Dendritic cell treated with granulocyte-macrophage colony-stimulating factor and Interleukin-4, amounts not matched to agents 40 ng/mL and 50 ng/mL, for 4 days (primary cell): ENCODE measurements around the gene HHATL.

Experiments used
- H3K27ac Mint-ChIP-seq: one replicate; pipeline ENCODE4 v1.8.0; 2022; ENCODE audit warnings: mild to moderate bottlenecking, mixed read lengths
- H3K27me3 Mint-ChIP-seq: one replicate; pipeline ENCODE4 v1.8.0; 2022; ENCODE audit warnings: mild to moderate bottlenecking, mixed read lengths
- H3K36me3 Mint-ChIP-seq: one replicate; pipeline ENCODE4 v1.8.0; 2022; ENCODE audit warnings: low read depth, mixed read lengths
- H3K4me1 Mint-ChIP-seq: one replicate; pipeline ENCODE4 v1.8.0; 2022; ENCODE audit warnings: low read depth, mixed read lengths
- H3K4me3 Mint-ChIP-seq: one replicate; pipeline ENCODE4 v1.8.0; 2022; ENCODE audit warnings: mild to moderate bottlenecking, moderate library complexity, mixed read lengths
- H3K9me3 Mint-ChIP-seq: one replicate; pipeline ENCODE4 v1.8.0; 2022; ENCODE audit warnings: mixed read lengths
- intact Hi-C: fragments of 100-400 bp; cut with micrococcal nuclease; formaldehyde crosslinking; loops from one replicate; pipeline ENCODE4 v1.15.0; 2022

The HHATL gene

GRCh38 chr3:42691816-42692666 lies 10.6 kb downstream of the HHATL start:
- Mint-ChIP-seq H3K4me1 (no peaks in the 10 kb centered on the region), H3K27me3 (peaks cover 19% of the 10 kb centered on the region), H3K27ac (no peak overlapping the region), H3K4me3 (no peak overlapping the region), H3K36me3 (no peaks in the 10 kb centered on the region), H3K9me3 (no peaks in the 10 kb centered on the region)
- intact Hi-C loops, result no loop called here

GRCh38 chr3:42690766-42691680 lies 11.6 kb downstream of the HHATL start:
- no peaks in the 10 kb centered on the region for H3K36me3 Mint-ChIP-seq
- H3K27me3 Mint-ChIP-seq, result peaks cover 29% of the 10 kb centered on the region
- H3K27ac Mint-ChIP-seq, result no peak overlapping the region
- peaks cover 3% of the 10 kb centered on the region for H3K4me1 Mint-ChIP-seq
- intact Hi-C loops, result no loop called here
- H3K4me3 Mint-ChIP-seq, result no peak overlapping the region
- no peaks in the 10 kb centered on the region for H3K9me3 Mint-ChIP-seq

- H3K4me3 Mint-ChIP-seq, result no peak overlapping the region
- H3K27ac Mint-ChIP-seq, result no peak overlapping the region
- H3K27me3 Mint-ChIP-seq, result peaks cover 38% of the 10 kb centered on the region
- intact Hi-C loops, result no loop called here
- H3K36me3 Mint-ChIP-seq, result no peaks in the 10 kb centered on the region
- peaks cover 7% of the 10 kb centered on the region for H3K4me1 Mint-ChIP-seq
- no peaks in the 10 kb centered on the region for H3K9me3 Mint-ChIP-seq
These were observed 12.4 kb downstream of the HHATL start for GRCh38 chr3:42690191-42690590.

GRCh38 chr3:42689421-42690014 lies 13.1 kb downstream of the HHATL start:
- intact Hi-C loops, result no loop called here
- peaks cover 44% of the 10 kb centered on the region for H3K27me3 Mint-ChIP-seq
- no peak overlapping the region for H3K27ac Mint-ChIP-seq
- H3K4me3 Mint-ChIP-seq, result no peak overlapping the region
- no peaks in the 10 kb centered on the region for H3K36me3 Mint-ChIP-seq
- no peaks in the 10 kb centered on the region for H3K9me3 Mint-ChIP-seq
- peaks cover 7% of the 10 kb centered on the region for H3K4me1 Mint-ChIP-seq

- H3K36me3 Mint-ChIP-seq, result no peaks in the 10 kb centered on the region
- no peak overlapping the region for H3K4me3 Mint-ChIP-seq
- peaks cover 44% of the 10 kb centered on the region for H3K27me3 Mint-ChIP-seq
- intact Hi-C loops, result no loop called here
- H3K4me1 Mint-ChIP-seq, result peaks cover 7% of the 10 kb centered on the region
- H3K9me3 Mint-ChIP-seq, result no peaks in the 10 kb centered on the region
- no peak overlapping the region for H3K27ac Mint-ChIP-seq
These were observed 13.8 kb downstream of the HHATL start for GRCh38 chr3:42688487-42689420.

GRCh38 chr3:42688016-42688415 lies 14.6 kb downstream of the HHATL start:
- intact Hi-C loops, result no loop called here
- H3K9me3 Mint-ChIP-seq, result no peaks in the 10 kb centered on the region
- no peak overlapping the region for H3K4me3 Mint-ChIP-seq
- H3K4me1 Mint-ChIP-seq, result peaks cover 12% of the 10 kb centered on the region
- peaks cover 47% of the 10 kb centered on the region for H3K27me3 Mint-ChIP-seq
- H3K27ac Mint-ChIP-seq, result no peak overlapping the region
- H3K36me3 Mint-ChIP-seq, result no peaks in the 10 kb centered on the region

- intact Hi-C loops, result no loop called here
- Mint-ChIP-seq H3K27me3 (peaks cover 51% of the 10 kb centered on the region), H3K27ac (no peak overlapping the region), H3K4me1 (peaks cover 12% of the 10 kb centered on the region), H3K4me3 (no peak overlapping the region), H3K9me3 (no peaks in the 10 kb centered on the region), H3K36me3 (no peaks in the 10 kb centered on the region)
These were observed 15.6 kb downstream of the HHATL start for GRCh38 chr3:42686832-42687650.

GRCh38 chr3:42685891-42686820 lies 16.4 kb downstream of the HHATL start:
- H3K27me3 Mint-ChIP-seq, result peaks cover 50% of the 10 kb centered on the region
- intact Hi-C loops, result no loop called here

GRCh38 chr3:42685363-42685881 lies 17.2 kb downstream of the HHATL start, which contains the start of gene KLHL40:
TSS of gene KLHL40 (plus strand) at chr3:42685537. CDS start at chr3:42685619, 82 bp downstream.
- H3K4me1 Mint-ChIP-seq, result peaks cover 14% of the 10 kb centered on the region
- H3K36me3 Mint-ChIP-seq, result no peaks in the 10 kb centered on the region
- H3K4me3 Mint-ChIP-seq, result peak within 1 kb of the TSS; percentile 33
- H3K27ac Mint-ChIP-seq, result no peak within 1 kb of the TSS
- H3K9me3 Mint-ChIP-seq, result no peaks in the 10 kb centered on the region
- intact Hi-C loops, result no loop called here
- H3K27me3 Mint-ChIP-seq, result peaks cover 46% of the 10 kb centered on the region

More at GRCh38 chr3:42685891-42686820, 16.4 kb downstream of the HHATL start:
- Mint-ChIP-seq H3K9me3 (no peaks in the 10 kb centered on the region), H3K27ac (no peak overlapping the region), H3K4me3 (peak overlapping the region; percentile 33), H3K4me1 (peaks cover 12% of the 10 kb centered on the region), H3K36me3 (no peaks in the 10 kb centered on the region)

GRCh38 chr3:42684632-42685362 lies 17.8 kb downstream of the HHATL start:
- intact Hi-C loops, result no loop called here
- H3K27ac Mint-ChIP-seq, result no peak overlapping the region
- H3K9me3 Mint-ChIP-seq, result no peaks in the 10 kb centered on the region
- no peak overlapping the region for H3K4me3 Mint-ChIP-seq
- H3K4me1 Mint-ChIP-seq, result peaks cover 20% of the 10 kb centered on the region
- H3K36me3 Mint-ChIP-seq, result no peaks in the 10 kb centered on the region
- H3K27me3 Mint-ChIP-seq, result peaks cover 40% of the 10 kb centered on the region
